GM18870 (cell line): ENCODE measurements around the gene ZNF865.

ENCODE experiments used
- ATAC-seq: cut with Tn5 transposase; IDR thresholded peaks from one replicate; pipeline ENCODE4 v1.9.1; 2021; ENCODE audit warnings: moderate library complexity; ENCODE audit not compliant: unreplicated experiment

The ZNF865 gene

DNA sequence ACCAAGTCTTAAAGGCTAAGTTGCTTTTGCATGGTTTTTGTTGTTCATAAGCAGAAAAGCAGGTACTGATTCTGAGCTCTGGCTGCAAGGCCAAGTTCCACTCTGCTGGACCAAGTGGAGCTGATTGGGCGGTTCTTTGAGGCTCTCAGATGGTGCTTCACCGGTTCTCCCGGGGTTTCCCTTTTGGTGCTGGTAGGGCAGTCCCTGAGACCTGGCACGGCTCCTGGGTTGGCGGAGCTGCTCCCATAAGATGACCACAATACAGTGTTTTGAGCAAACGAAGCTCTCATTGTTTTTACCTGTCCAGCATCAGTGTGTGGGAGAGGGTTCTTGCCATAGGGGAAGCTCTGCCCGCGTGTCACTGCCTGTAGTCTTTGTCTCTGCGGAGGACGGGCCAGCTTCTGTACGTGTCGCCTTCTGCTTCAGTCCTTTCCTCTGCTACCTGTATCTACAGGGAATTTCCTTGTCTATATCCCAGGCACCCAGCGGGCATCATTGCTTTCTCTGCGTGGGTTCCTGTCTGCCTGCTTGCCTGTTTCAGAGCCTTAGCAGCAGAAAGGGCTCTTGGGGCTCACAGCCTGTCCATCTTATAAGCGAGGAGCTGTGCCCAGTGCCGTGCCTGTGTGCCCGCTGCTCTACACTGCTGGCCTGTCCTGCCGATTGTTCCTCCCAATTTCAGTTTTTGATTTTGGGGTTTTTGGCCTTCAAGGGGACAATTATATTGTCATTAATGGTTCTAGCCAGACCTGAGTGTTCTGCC, 51.7 kb downstream of the ZNF865 start:
- no peak for ATAC-seq

DNA sequence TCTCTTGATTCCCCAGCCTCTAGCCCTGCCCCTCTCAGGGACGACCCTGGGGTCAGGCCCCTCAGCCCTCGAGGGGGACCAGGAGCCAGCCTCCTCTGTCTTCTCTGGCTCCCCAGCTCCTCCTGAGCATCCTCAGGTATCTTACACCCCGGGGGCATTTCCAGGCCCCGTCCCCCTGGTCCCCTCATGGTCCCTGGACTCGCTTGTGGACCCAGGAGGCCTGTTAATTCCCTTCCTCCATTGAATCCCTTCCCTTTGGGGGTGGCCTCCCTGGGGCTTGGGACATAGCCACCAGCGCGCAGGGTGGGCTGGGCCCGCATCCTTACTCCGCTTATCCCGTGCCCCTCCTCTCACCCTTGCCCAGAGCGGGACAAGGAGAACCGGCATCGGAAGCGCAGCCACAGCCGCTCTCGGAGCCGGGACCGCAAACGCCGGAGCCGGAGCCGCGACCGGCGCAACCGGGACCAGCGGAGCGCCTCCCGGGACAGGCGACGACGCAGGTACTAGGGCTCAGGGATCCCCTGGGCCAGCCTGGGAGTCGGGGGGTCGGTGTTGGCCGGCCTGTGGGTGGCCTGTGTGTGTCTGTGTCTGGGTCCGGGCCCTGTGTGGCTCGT, 53.5 kb downstream of the ZNF865 start:
- no peak for ATAC-seq

DNA sequence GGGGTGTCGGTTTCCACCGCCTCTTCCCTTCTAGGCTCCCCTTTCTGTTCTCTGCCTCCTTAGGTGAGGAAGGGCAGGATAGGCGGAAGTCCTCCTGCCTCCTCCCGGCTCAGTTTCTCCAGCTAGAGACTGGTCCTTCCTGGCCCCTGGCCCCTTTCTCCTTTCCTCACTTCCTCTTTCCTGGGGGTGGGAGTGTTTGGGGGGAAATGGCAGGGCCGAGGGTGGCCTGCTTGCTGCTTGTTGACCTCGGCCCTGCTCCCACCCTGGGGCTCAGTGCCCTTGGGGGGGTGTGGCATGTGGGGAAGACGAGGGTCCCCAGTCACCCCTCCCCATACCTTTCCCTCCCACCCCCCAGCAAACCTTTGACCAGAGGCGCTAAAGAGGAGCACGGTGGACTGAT, 54.4 kb downstream of the ZNF865 start:
- ATAC-seq, result no peak

DNA sequence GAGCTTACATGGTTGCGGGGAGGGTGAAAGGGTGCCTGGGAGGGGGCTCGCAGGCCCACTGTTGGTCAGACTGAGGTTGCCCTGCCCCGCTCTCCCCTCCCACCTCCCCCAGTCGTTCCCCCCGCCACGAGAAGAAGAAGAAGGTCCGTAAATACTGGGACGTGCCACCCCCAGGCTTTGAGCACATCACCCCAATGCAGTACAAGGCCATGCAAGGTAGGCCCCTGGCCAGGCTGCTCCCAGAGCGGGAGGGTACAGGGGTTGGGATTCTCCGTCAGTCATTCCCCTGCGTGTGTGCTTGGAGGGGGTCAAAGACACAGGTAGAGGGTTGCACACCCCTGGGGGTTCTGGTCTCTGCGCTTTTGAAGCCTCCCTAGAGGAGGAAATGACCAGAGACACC, 55.0 kb downstream of the ZNF865 start:
- ATAC-seq, result no peak

DNA sequence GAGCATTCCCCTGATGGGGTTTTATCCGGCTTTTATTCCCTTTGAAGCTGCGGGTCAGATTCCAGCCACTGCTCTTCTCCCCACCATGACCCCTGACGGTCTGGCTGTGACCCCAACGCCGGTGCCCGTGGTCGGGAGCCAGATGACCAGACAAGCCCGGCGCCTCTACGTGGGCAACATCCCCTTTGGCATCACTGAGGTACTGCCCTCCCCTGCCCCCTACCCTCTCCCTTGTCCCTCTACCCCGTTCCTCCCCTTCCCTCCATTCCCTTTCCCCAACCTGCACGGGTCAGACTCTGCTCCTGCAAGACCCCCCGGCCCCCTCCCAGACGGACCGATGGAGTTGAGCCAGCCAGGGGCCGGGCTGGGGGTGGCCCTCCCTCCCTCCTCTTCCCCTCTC, 55.5 kb downstream of the ZNF865 start:
- ATAC-seq, result no peak

DNA sequence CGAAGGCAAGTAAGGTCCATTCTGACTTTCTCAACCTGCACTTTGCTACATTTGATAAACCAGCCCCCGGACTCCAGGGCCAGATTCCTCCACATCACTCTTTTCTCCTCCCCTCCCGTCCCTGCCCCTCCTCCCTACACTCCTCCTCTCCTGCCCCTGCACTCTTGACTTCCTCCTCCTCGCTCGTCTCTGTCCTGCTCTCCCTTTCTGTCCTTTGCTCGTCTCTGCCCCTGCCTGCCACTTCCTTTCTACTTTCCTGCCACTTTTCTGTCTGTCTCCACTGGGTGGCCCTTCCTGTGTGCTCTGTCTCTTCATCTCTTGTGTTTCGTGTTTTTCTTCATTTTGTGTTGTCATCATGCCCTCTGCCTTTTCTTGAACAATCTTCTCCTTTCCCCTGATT, 56.4 kb downstream of the ZNF865 start:
- no peak for ATAC-seq

DNA sequence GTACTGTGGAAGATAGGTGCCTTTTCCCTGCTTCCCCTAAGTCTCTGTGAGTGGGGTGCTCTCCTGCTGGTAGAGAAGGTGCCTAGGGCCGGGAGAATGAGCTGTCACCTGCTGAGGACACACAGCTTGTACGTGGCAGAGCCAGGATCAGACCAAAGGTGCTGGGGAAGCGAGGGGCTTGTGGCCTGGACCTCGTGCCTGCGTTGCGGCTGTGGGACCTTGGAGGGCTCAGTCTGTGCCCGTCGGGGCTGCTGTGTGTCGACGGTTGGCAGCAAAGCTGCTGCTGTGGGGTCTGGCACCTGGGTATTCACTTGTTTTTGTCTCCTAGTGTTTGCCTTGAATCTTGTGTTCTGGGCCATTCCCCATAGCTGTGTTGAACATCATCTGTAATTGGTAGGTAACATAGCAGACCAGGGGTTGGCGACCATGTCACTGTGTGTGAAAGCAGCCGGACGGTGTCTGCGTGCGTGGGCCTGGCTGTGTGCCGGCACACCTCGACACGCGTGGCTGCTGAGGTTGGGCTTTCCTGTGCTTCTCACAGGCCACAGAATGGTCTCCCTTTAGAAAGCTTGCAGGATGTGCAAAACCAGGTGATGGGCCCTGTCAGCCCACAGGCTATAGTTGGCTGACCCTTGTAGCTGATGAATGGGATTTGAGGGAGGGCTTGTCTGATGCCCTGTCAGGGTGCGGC, 58.5 kb downstream of the ZNF865 start:
- ATAC-seq, result no peak

DNA sequence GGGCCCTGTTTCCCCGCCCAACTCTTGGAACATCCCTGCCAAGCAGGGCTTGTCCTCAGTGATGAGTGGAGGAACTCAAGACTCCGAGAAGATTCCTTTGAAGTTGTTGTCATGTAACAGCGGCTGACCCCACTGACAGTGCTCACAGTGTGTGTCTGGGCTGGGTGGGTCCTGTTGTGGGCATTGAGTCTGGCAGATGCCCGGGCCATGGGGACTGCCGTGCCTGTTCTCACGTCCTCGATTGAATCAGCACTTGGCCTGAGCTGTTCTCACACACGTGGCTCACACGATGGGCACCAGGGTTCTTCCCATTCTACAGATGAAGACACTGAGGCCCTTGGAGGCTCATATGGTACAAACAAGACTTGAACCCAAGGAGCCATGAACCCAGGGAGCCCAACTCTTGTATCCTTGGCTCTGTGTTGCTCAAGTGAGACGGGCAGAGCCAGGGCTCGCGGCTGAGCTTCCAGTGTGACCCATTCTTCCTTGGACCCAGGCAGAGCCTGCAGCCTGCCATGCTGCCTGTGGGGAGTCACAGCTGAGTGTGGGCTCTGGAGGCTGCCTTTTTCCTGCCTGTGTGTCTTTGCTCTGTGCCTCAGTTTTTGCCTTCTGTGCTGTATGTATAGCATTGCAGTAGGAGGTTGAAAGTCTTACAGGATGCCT, 61.0 kb downstream of the ZNF865 start:
- ATAC-seq, result no peak
